HG02885 (cell line): ENCODE data around the gene SHE.
"Not testable (repeated sequence)": the region's sequence is repeated elsewhere in the genome, so short reads cannot be mapped to it uniquely, and the experiment has no call there.

Experiments
- ATAC-seq: cut with Tn5 transposase; IDR thresholded peaks from one replicate; pipeline ENCODE4 v1.9.1; 2021; ENCODE audit warnings: mild to moderate bottlenecking; ENCODE audit not compliant: unreplicated experiment, poor library complexity

The SHE gene

DNA sequence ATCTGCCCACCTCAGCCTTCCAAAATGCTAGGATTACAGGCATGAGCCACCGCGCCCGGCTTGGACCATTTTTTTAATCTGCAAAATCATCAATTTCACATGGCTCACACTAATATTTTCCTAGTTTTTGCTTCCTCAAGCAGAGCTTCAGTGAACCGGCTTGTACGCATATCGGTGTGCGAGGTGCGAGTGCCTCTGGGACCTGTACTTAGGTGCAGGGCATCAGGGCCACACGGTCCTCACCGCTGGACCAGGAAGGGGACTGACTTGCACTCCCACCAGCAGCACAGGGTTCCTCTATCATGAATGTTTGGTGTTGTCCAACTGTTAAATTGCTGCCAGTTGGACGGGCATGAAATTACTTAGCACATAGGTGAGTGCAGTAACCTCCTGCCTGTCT lies 15.4 kb upstream of the SHE start:
- no peak for ATAC-seq

- no peak for ATAC-seq
Measured at GRCh38 chr1:154514066-154514553, 11.9 kb upstream of the SHE start.

DNA sequence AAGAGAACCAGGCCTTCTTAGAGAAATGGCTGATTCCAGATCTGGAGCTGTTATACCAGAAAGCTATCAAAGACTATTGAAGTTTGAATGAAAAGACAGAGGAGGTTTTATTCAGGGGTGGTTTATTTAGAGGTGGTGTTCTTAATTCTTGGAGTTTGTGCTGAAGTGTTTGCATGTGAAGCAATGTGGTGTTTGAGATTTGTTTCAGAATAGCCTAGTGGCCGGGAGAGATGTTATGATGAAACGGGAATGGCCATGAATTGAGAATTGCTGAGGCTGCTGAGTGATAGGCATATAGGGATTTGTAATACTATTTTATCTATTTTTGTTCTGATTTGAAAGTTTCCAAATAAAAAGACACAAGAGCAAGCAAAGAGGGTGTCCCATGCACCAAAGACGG lies 10.5 kb upstream of the SHE start:
- no peak for ATAC-seq

DNA sequence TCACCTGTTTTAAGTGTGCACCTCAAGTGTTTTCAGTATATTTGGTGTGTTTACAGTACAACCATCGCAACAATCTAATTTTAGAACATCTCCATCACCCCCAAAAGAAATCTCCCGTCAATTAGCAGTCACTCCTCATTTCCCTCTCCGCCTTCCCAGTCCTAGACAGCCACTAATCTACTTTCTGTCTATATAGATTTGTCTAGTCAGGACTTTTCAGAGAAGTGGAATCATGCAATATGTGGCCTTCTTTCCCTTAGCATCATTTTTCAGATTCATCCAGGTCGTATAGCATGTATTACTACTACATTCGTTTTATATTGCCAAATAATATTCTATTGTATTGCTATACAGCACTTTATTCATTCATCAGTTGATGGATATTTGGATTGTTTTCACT lies 1.7 kb upstream of the SHE start:
- ATAC-seq: no peak

DNA sequence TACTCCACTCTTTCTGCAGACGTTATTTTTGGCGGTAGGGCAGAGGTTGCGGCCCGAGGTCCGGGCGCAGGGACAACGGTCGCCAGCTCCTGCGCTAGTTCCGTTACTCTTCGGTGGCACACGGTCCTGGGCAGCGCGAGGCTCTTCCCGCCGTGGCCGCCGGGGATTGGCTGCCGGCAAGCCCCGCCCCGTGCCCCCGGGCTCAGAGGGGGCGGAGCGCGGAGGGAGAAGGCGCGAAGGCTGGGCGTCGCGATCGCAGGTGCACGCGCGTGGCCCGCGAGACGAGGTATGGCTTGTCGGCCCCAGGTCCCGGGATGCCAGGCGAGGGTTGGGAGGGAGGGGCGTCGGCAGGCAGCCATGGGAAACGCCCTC lies 518 bp upstream of the SHE start:
- no peak for ATAC-seq

DNA sequence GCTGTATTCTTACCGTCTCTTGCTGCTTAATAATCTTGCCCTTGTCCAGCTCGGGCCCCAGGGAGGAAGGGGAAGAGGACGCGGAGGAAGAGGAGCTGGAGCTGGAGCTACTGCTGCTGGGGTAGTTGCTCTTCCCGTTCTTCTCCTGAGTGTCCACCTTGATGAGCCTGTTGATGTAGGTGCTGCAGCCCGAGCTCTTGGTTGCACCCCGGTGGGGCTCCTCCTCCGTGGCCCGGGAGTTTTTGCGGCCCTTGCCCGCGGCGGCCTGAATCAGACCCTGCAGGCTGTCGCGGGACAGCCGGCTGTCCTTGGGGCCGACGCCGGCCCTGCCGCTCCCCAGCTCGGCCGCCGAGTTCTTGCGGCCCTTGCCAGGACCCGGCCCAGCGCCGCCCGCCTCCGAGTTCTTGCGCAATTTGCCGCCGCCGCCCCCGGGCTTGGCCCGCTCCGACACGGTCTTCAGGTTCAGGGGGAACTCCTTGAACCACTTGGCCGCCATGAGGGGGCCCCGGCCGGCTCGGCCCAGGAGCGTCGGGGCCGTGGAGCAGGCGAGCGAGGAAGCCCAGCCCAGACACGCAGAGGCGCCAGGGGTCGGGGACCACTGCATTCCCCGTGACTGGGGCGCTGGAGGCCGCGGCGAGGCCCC lies 668 bp downstream of the SHE start:
- ATAC-seq: no peak

GRCh38 chr1:154500533-154500932 lies 1.7 kb downstream of the SHE start:
- no peak for ATAC-seq

GRCh38 chr1:154499446-154499845 lies 2.8 kb downstream of the SHE start:
- no peak for ATAC-seq

- ATAC-seq: no peak
Measured at GRCh38 chr1:154497026-154497806, 5.0 kb downstream of the SHE start.

DNA sequence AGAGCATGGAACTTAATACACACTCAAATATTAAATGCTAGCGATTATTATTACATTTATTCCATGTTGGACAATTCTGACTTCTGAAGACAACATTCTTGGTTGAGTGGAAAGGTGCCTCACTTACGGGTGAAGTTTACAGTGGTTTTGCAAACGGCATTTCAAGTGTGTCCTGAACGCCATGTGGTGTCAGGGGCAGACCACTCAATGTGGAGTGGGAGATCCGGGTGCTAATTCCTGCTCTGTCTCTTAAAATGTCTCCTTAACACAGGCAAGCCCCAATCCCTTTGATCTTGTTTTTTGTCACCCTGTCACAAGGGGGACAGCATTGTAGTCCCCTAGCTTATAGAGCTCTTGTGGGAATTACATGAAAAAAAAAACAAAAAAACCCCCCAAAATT lies 5.8 kb downstream of the SHE start:
- ATAC-seq: no peak

DNA sequence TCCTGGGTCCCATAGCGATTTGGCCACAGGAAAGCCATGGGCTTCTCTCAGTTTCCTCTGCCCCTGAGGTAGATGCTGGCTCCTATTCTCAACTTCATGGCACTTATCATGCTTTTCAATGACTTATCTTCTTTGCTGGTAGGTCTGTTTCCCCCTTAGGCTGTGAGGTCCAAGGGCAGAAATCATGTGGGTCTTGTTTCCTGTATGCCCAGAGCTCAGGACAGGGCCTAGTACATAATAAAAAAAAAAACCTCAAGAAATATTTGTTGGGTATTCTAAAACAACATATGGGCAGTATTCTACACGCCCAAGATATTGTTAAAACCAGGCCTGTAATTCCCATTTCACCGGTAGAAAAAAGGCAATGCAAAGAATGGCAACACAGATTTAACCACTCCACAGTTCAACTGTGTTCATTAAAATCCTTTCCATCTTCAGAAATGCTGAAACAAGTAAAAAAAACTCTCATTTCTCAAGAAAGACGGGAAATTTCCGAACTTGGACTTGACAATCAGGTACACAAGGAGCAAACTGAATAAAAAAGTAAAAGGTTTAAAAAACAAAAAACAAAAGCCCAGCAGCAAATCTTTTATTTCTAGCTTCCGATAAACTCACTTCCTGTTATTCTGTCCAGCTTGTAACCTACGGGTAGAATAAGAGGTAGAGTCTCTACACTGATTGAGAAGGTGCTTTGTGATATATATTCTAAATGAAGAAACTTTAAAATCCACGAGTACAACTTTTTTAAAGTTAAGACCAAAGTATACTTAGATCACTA lies 6.5 kb downstream of the SHE start:
- ATAC-seq: no peak

- no peak for ATAC-seq
Measured at GRCh38 chr1:154493276-154493675, 8.9 kb downstream of the SHE start.

DNA sequence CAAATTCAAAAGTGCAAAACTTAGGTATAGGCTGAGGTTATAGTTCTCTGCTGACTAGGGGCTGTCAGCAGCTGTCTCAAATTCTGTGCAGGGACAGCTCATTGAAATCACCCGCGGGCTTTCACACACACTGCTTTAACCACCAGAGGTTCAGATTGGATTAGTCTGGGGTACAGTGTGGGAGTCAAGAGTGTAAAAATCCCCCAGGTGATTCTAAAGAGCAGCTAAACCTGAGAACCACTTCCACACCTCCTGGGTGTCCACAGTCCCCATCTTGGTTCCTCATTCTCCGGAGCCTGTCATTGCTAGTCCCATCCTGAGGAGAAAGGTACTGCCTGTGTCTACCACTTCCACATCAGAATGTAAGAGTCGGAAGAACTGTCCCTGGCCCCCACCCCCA lies 10.1 kb downstream of the SHE start:
- ATAC-seq: no peak

GRCh38 chr1:154490317-154490716 lies 11.9 kb downstream of the SHE start:
- ATAC-seq: no peak

- no peak for ATAC-seq
Measured at GRCh38 chr1:154489695-154490274, 12.4 kb downstream of the SHE start.

DNA sequence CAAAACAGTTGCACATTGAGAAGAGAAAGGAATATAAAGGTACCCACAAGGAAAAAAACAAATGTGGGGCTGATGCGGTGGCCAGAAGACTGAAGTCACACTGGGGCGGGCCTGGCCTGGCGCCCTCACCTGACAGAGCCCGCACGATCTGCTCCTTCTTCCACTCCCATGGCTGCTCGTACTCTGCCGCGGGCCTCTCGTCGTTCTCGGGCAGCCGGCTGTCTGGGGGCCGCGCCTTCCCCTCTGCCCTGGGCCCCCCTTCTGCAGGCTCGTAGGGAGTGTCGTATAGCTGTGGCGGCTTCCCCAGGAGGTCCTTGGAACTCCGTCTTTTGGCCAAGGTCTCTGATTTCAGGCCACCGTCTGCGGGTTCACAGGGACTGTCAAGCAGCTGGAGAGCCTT lies 13.3 kb downstream of the SHE start:
- ATAC-seq: no peak

GRCh38 chr1:154486756-154487155 lies 15.5 kb downstream of the SHE start:
- not testable (repeated sequence) for ATAC-seq

DNA sequence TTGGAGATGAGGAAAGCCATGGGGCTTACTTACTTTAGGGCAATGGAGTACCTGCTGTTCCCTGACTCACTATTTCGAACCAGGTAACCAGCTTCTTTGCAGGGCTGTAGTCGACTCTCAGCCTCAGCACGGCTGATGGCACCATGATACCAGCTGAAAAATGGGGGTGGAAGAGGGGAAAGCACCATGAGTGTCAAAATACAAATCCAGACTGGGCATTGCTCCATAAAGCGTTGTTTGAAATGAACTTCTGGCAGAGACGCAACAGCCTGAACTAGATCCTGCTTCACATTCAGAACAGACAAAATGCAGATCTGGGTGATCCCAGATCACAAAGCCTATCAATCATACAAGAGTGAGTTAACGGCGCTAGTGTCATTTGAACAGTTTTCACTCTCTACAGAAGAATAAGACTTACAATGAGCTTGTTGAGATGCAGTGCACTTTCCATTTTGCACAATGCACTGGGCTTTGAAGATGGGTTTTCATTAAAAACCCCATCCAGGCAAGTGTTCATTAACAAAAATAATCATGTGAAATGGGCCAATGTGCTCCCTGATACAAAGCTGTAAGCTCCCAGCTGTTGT lies 16.2 kb downstream of the SHE start:
- no peak for ATAC-seq

DNA sequence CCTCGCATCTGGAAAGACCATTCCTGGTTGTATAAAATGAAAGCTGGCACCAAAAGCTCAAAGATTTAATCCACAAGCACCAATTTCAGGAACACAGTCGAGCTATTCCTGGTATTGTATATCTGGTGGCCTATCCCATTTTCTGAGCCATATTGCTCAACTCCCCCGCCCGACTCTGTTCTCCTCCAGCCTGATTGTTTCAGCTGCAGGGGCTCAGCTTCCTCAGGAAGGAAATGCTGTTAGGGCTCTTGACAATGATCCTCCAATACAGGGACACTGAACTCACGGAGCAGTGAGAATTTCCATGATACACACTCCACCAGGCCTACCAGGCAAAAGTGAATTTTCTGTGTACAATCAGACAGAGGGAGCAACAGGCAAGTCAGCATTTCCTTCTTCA lies 17.1 kb downstream of the SHE start:
- no peak for ATAC-seq

DNA sequence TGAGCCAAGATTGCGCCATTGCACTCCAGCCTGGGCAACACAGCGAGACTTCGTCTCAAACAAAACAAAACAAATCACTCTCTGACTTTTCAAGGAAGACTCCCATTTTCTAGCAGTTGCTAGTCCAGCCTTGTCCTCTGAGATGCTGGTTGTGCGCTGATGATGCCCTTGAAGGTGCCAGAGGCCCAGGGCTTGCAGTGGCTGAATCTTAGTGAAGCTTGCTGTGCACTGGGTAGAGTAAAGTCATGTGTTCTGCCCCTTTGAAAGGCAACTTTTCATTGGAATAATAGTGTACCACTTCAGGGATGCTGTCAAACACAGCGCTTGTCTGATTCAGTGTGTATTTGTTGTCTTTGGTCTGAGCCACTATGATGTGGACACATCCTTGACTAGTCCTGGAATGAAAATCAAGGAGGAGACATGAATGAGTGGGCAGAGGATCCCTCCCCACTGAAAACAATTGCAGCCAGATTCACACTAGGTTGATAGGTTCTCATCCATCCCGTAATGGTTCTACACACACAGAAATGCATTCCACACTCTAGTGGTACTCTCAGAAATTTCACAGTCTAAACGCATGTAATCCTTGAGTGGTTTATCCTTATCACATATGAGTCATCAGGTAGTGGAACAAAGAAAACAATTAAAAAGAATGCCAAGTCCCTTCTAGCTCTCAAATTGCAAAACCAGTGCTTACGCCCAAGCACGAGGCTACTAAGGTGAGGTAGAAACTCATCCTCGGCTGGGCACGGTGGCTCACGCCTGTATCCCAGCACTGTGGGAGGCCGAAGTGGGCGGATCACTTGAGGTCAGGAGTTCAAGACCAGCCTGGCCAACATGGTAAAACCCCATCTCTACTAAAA lies 18.0 kb downstream of the SHE start:
- ATAC-seq: no peak
